GM23338 (cell line): Measurements from ENCODE around the gene MARCHF3. TPM values are rescaled to one million over a fixed set of nuclear protein-coding genes. Genes with fewer than 3 reads are reported as not detected.

Source experiments
- ATAC-seq: fragments of 200-7000 bp; cut with Tn5 transposase; 3 replicates; pipeline ENCODE4 v1.9.1; 2020
- DNase-seq: peaks from one replicate; pipeline ENCODE4 v3.0.0-alpha.2; 2015; ENCODE audit warnings: low spot score
- H2AFZ ChIP-seq: fragments of 200-600 bp; sonication (generic); 2 replicates; pipeline ENCODE4 v1.8.0; 2016; ENCODE audit warnings: antibody characterized with exemption, mild to moderate bottlenecking, moderate library complexity
- H3F3A ChIP-seq: fragments of 200-600 bp; sonication (generic); replicated peaks from 2 replicates; pipeline ENCODE4 v1.8.0; 2017; ENCODE audit warnings: antibody characterized with exemption, mixed run types, low read depth
- H3K27ac ChIP-seq: fragments of 200-600 bp; sonication (generic); 2 replicates; pipeline ENCODE4 v1.6.1; 2016; ENCODE audit warnings: low read depth
- H3K27me3 ChIP-seq: fragments of 200-600 bp; sonication (generic); 2 replicates; pipeline ENCODE4 v1.8.0; 2016; ENCODE audit warnings: mild to moderate bottlenecking, mixed run types, moderate library complexity; ENCODE audit not compliant: insufficient read depth
- H3K36me3 ChIP-seq: fragments of 200-600 bp; sonication (generic); 2 replicates; pipeline ENCODE4 v1.8.0; 2016; ENCODE audit warnings: mild to moderate bottlenecking; ENCODE audit not compliant: insufficient read depth
- H3K4me1 ChIP-seq: fragments of 200-600 bp; sonication (generic); 2 replicates; pipeline ENCODE4 v1.8.0; 2016; ENCODE audit warnings: mild to moderate bottlenecking, moderate library complexity; ENCODE audit not compliant: insufficient read depth
- H3K4me2 ChIP-seq: fragments of 200-600 bp; sonication (generic); 2 replicates; pipeline ENCODE4 v1.7.1; 2017; ENCODE audit warnings: mixed run types
- H3K4me3 ChIP-seq: fragments of 200-600 bp; sonication (generic); 2 replicates; pipeline ENCODE4 v1.6.1; 2016; ENCODE audit warnings: mixed run types
- H3K79me2 ChIP-seq: fragments of 200-600 bp; sonication (generic); replicated peaks from 2 replicates; pipeline ENCODE4 v1.8.0; 2017; ENCODE audit warnings: mild to moderate bottlenecking; ENCODE audit not compliant: insufficient read depth
- H3K9me2 ChIP-seq: fragments of 200-600 bp; sonication (generic); 2 replicates; pipeline ENCODE4 v1.8.0; 2017; ENCODE audit not compliant: insufficient read depth
- H4K20me1 ChIP-seq: fragments of 200-600 bp; sonication (generic); replicated peaks from 2 replicates; pipeline ENCODE4 v1.8.0; 2017; ENCODE audit warnings: mild to moderate bottlenecking; ENCODE audit not compliant: insufficient read depth
- H3K27ac Mint-ChIP-seq: 2 replicates; pipeline ENCODE4 v1.8.0; 2020; ENCODE audit warnings: inconsistent platforms, mild to moderate bottlenecking, moderate library complexity, mixed read lengths
- H3K27me3 Mint-ChIP-seq: 3 replicates; pipeline ENCODE4 v1.8.0; 2022; ENCODE audit warnings: low read depth, mild to moderate bottlenecking, moderate library complexity, mixed read lengths, inconsistent platforms; ENCODE audit not compliant: insufficient read depth, poor library complexity
- H3K36me3 Mint-ChIP-seq: 3 replicates; pipeline ENCODE4 v1.8.0; 2021; ENCODE audit warnings: low read depth, mild to moderate bottlenecking, inconsistent platforms, moderate library complexity, mixed read lengths
- H3K4me1 Mint-ChIP-seq: 3 replicates; pipeline ENCODE4 v1.8.0; 2020; ENCODE audit warnings: mild to moderate bottlenecking, inconsistent platforms, mixed read lengths
- H3K4me3 Mint-ChIP-seq: 3 replicates; pipeline ENCODE4 v1.8.0; 2021; ENCODE audit warnings: moderate library complexity, mild to moderate bottlenecking, inconsistent platforms, mixed read lengths
- H3K9me3 Mint-ChIP-seq: 3 replicates; pipeline ENCODE4 v1.8.0; 2020; ENCODE audit warnings: moderate library complexity, mild to moderate bottlenecking, inconsistent platforms, mixed read lengths
- CREB1 ChIP-seq: fragments of 250-450 bp; sonication (Bioruptor Pico); IDR thresholded peaks from 2 replicates; pipeline ENCODE4 v1.5.0; 2020; ENCODE audit warnings: low read depth, mild to moderate bottlenecking, moderate library complexity
- EZH2 ChIP-seq: fragments of 200-600 bp; sonication (generic); IDR thresholded peaks from one replicate; pipeline ENCODE4 v1.8.0; 2017; ENCODE audit warnings: antibody characterized with exemption, mild to moderate bottlenecking, low read depth; ENCODE audit not compliant: unreplicated experiment
- EZH2phosphoT487 ChIP-seq: fragments of 200-600 bp; sonication (generic); IDR thresholded peaks from one replicate; pipeline ENCODE4 v1.8.1; 2018; ENCODE audit warnings: antibody characterized with exemption; ENCODE audit not compliant: unreplicated experiment
- JUNB ChIP-seq: IDR thresholded peaks from one replicate; pipeline ENCODE4 v1.6.1; 2016; ENCODE audit warnings: antibody characterized with exemption; ENCODE audit not compliant: unreplicated experiment
- NANOG ChIP-seq: IDR thresholded peaks from 2 replicates; pipeline ENCODE4 v1.6.1; 2016; ENCODE audit warnings: antibody characterized with exemption, borderline replicate concordance
- POLR2AphosphoS5 ChIP-seq: IDR thresholded peaks from 2 replicates; pipeline ENCODE4 v1.6.1; 2016; ENCODE audit warnings: antibody characterized with exemption, low read depth
- STAT1 ChIP-seq: IDR thresholded peaks from one replicate; pipeline ENCODE4 v1.6.1; 2016; ENCODE audit warnings: antibody characterized with exemption; ENCODE audit not compliant: unreplicated experiment
- ZNF114 ChIP-seq: fragments of 250-450 bp; sonication (Bioruptor Pico); IDR thresholded peaks from 2 replicates; pipeline ENCODE4 v1.5.0; 2020; ENCODE audit warnings: mild to moderate bottlenecking, moderate library complexity
- ZNF331 ChIP-seq: fragments of 250-450 bp; sonication (Bioruptor Pico); IDR thresholded peaks from 2 replicates; pipeline ENCODE4 v1.5.0; 2020; ENCODE audit warnings: low read depth, mild to moderate bottlenecking, moderate library complexity
- polyA plus RNA-seq: library from polyadenylated mRNA; unstranded; fragments of >200 nt; fragmentation: Nextera tagmentation; extraction: Ambion mirVana; gene quantifications from 2 replicates; pipeline ENCODE4 v1.2.1, GENCODE V29; 2016
- total RNA-seq: library from RNA; depleted of rRNA; stranded (reverse); fragments of >200 nt; shearing (Covaris generic); gene quantifications from 2 replicates; pipeline ENCODE4 v1.2.3, GENCODE V29; 2014
- TF ChIP-seq, protein P1 (sequence below), 2 experiments: fragments of 200-600 bp in 1 of 2; sonication (generic) in 1 of 2; conservative IDR thresholded peaks; 2 replicates each; pipeline versions ENCODE4 v1.5.1 to v1.6.1; 2016 to 2017; ENCODE audit warnings: antibody characterized with exemption in 2 of 2, low read depth in 2 of 2, mild to moderate bottlenecking in 2 of 2, moderate library complexity in 1 of 2
- TF ChIP-seq, protein P2 (sequence below): fragments of 250-450 bp; sonication (Bioruptor Pico); IDR thresholded peaks from 2 replicates; pipeline ENCODE4 v1.5.0; 2020; ENCODE audit warnings: mild to moderate bottlenecking, moderate library complexity
- TF ChIP-seq, protein P3 (sequence below): IDR thresholded peaks from 2 replicates; pipeline ENCODE4 v1.6.1; 2016; ENCODE audit warnings: antibody characterized with exemption
- TF ChIP-seq, protein P4 (sequence below): IDR thresholded peaks from one replicate; pipeline ENCODE4 v1.6.1; 2018; ENCODE audit warnings: antibody characterized with exemption; ENCODE audit not compliant: unreplicated experiment

Gene MARCHF3
- total and polyA plus RNA-seq, 2 experiments from 2014 or later, result 7.0 to 12.7 TPM

DNA sequence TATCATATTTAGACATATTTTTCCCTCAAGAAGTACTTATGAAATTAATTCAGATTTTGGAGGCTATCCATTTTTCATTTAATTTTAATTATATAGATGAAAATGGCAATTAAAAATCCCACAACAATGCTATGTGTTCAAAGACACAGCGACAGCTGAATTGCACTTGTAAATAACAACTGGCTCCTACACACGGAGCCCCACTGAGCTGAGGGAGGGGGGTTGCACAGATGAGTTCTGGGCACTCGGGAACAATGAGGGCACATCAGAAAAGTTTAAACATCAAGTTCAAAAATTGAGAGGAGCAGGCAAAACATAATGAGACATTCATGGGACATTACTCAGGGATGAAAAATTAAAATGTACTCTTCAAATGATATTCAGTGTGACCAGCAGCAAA, 104.9 kb downstream of the MARCHF3 start:
- H3K27ac ChIP-seq, result no peak overlapping the region
- H3F3A ChIP-seq, result no peaks in the 10 kb centered on the region
- no peak overlapping the region for H3K4me3 ChIP-seq
- no peak overlapping the region for H3K4me3 Mint-ChIP-seq
- peaks cover 29% of the 10 kb centered on the region for H3K4me1 Mint-ChIP-seq
- no peak overlapping the region for H3K27ac Mint-ChIP-seq
- peaks cover 30% of the 10 kb centered on the region for H3K4me1 ChIP-seq
- no peaks in the 10 kb centered on the region for H3K36me3 ChIP-seq
- ATAC-seq (no peak), DNase-seq (no peak)
- no peak overlapping the region for H3K4me2 ChIP-seq
- H3K9me3 Mint-ChIP-seq, result no peaks in the 10 kb centered on the region
- no peaks in the 10 kb centered on the region for H3K27me3 ChIP-seq
- peaks cover 6% of the 10 kb centered on the region; the same call in 1 of the 2 replicates for H3K9me2 ChIP-seq
- TF ChIP-seq ZNF331 (no peak), EZH2phosphoT487 (no peak), NANOG (no peak), CREB1 (CRISPR knock-in tag) (no peak), EZH2 (no peak), ZNF114 (CRISPR knock-in tag) (no peak), POLR2AphosphoS5 (no peak), STAT1 (no peak), JUNB (no peak)
- TF ChIP-seq, protein P1, sequence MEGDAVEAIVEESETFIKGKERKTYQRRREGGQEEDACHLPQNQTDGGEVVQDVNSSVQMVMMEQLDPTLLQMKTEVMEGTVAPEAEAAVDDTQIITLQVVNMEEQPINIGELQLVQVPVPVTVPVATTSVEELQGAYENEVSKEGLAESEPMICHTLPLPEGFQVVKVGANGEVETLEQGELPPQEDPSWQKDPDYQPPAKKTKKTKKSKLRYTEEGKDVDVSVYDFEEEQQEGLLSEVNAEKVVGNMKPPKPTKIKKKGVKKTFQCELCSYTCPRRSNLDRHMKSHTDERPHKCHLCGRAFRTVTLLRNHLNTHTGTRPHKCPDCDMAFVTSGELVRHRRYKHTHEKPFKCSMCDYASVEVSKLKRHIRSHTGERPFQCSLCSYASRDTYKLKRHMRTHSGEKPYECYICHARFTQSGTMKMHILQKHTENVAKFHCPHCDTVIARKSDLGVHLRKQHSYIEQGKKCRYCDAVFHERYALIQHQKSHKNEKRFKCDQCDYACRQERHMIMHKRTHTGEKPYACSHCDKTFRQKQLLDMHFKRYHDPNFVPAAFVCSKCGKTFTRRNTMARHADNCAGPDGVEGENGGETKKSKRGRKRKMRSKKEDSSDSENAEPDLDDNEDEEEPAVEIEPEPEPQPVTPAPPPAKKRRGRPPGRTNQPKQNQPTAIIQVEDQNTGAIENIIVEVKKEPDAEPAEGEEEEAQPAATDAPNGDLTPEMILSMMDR (conservative IDR thresholded peaks at IDR 0.05; ENCODE audit: low read depth in 2 of 2), result no peak
- TF ChIP-seq, protein P2, sequence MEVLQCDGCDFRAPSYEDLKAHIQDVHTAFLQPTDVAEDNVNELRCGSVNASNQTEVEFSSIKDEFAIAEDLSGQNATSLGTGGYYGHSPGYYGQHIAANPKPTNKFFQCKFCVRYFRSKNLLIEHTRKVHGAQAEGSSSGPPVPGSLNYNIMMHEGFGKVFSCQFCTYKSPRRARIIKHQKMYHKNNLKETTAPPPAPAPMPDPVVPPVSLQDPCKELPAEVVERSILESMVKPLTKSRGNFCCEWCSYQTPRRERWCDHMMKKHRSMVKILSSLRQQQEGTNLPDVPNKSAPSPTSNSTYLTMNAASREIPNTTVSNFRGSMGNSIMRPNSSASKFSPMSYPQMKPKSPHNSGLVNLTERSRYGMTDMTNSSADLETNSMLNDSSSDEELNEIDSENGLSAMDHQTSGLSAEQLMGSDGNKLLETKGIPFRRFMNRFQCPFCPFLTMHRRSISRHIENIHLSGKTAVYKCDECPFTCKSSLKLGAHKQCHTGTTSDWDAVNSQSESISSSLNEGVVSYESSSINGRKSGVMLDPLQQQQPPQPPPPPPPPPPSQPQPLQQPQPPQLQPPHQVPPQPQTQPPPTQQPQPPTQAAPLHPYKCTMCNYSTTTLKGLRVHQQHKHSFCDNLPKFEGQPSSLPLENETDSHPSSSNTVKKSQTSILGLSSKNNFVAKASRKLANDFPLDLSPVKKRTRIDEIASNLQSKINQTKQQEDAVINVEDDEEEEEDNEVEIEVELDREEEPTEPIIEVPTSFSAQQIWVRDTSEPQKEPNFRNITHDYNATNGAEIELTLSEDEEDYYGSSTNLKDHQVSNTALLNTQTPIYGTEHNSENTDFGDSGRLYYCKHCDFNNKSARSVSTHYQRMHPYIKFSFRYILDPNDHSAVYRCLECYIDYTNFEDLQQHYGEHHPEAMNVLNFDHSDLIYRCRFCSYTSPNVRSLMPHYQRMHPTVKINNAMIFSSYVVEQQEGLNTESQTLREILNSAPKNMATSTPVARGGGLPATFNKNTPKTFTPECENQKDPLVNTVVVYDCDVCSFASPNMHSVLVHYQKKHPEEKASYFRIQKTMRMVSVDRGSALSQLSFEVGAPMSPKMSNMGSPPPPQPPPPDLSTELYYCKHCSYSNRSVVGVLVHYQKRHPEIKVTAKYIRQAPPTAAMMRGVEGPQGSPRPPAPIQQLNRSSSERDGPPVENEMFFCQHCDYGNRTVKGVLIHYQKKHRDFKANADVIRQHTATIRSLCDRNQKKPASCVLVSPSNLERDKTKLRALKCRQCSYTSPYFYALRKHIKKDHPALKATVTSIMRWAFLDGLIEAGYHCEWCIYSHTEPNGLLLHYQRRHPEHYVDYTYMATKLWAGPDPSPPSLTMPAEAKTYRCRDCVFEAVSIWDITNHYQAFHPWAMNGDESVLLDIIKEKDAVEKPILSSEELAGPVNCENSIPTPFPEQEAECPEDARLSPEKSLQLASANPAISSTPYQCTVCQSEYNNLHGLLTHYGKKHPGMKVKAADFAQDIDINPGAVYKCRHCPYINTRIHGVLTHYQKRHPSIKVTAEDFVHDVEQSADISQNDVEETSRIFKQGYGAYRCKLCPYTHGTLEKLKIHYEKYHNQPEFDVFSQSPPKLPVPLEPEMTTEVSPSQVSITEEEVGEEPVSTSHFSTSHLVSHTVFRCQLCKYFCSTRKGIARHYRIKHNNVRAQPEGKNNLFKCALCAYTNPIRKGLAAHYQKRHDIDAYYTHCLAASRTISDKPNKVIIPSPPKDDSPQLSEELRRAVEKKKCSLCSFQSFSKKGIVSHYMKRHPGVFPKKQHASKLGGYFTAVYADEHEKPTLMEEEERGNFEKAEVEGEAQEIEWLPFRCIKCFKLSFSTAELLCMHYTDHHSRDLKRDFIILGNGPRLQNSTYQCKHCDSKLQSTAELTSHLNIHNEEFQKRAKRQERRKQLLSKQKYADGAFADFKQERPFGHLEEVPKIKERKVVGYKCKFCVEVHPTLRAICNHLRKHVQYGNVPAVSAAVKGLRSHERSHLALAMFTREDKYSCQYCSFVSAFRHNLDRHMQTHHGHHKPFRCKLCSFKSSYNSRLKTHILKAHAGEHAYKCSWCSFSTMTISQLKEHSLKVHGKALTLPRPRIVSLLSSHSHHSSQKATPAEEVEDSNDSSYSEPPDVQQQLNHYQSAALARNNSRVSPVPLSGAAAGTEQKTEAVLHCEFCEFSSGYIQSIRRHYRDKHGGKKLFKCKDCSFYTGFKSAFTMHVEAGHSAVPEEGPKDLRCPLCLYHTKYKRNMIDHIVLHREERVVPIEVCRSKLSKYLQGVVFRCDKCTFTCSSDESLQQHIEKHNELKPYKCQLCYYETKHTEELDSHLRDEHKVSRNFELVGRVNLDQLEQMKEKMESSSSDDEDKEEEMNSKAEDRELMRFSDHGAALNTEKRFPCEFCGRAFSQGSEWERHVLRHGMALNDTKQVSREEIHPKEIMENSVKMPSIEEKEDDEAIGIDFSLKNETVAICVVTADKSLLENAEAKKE (CRISPR knock-in tag), result no peak
- TF ChIP-seq, protein P3, sequence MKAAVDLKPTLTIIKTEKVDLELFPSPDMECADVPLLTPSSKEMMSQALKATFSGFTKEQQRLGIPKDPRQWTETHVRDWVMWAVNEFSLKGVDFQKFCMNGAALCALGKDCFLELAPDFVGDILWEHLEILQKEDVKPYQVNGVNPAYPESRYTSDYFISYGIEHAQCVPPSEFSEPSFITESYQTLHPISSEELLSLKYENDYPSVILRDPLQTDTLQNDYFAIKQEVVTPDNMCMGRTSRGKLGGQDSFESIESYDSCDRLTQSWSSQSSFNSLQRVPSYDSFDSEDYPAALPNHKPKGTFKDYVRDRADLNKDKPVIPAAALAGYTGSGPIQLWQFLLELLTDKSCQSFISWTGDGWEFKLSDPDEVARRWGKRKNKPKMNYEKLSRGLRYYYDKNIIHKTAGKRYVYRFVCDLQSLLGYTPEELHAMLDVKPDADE, result no peak
- TF ChIP-seq, protein P4, sequence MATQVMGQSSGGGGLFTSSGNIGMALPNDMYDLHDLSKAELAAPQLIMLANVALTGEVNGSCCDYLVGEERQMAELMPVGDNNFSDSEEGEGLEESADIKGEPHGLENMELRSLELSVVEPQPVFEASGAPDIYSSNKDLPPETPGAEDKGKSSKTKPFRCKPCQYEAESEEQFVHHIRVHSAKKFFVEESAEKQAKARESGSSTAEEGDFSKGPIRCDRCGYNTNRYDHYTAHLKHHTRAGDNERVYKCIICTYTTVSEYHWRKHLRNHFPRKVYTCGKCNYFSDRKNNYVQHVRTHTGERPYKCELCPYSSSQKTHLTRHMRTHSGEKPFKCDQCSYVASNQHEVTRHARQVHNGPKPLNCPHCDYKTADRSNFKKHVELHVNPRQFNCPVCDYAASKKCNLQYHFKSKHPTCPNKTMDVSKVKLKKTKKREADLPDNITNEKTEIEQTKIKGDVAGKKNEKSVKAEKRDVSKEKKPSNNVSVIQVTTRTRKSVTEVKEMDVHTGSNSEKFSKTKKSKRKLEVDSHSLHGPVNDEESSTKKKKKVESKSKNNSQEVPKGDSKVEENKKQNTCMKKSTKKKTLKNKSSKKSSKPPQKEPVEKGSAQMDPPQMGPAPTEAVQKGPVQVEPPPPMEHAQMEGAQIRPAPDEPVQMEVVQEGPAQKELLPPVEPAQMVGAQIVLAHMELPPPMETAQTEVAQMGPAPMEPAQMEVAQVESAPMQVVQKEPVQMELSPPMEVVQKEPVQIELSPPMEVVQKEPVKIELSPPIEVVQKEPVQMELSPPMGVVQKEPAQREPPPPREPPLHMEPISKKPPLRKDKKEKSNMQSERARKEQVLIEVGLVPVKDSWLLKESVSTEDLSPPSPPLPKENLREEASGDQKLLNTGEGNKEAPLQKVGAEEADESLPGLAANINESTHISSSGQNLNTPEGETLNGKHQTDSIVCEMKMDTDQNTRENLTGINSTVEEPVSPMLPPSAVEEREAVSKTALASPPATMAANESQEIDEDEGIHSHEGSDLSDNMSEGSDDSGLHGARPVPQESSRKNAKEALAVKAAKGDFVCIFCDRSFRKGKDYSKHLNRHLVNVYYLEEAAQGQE, result no peak
- no peaks in the 10 kb centered on the region for H4K20me1 ChIP-seq
- no peaks in the 10 kb centered on the region for H3K36me3 Mint-ChIP-seq
- H2AFZ ChIP-seq, result no peak overlapping the region
- H3K27me3 Mint-ChIP-seq, result no peaks in the 10 kb centered on the region
- 0 out of 2 replicates have a peak, but pooled peaks cover 6% of the 10 kb centered on the region for H3K79me2 ChIP-seq
